Vagina (tissue), 2 donors: ENCODE data around the gene ABCG2.

Source experiments
- CTCF ChIP-seq, 3 experiments: fragments of 450-650 bp in 2 of 3; fragments of 200-600 bp in 1 of 3; sonication (generic) in 1 of 3; IDR thresholded peaks; one replicate each; pipeline ENCODE4 v1.5.1; 2017 to 2019; ENCODE audit warnings: antibody characterized with exemption in 3 of 3, mild to moderate bottlenecking in 2 of 3, moderate library complexity in 2 of 3
- POLR2A ChIP-seq, 2 donors: fragments of 450-650 bp; IDR thresholded peaks; one replicate each; pipeline ENCODE4 v1.6.1; 2017; ENCODE audit warnings: antibody characterized with exemption in 2 of 2, mild to moderate bottlenecking in 2 of 2, moderate library complexity in 2 of 2

DNA sequence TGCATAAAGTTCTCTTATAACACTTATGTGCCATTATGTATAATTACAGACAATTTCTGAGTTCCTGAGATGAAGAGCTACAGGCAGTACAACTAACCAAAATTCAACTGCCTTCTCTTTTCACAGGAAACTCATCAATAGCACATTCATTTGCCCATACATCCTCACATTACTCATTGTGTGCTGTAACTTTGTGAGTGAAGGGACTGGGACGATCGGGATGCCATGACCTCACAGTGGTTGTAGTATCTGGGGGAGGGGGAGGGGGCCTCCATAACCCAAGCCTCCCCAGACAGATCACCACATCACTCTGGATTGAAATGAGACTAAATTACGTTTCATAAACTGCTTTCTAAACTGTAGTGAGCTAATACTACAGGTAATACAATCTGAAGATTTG, 60.7 kb downstream of the ABCG2 start:
- TF ChIP-seq CTCF (IDR thresholded peaks at IDR 0.05): no peak
- TF ChIP-seq POLR2A (IDR thresholded peaks at IDR 0.05): no peak
